Stimulated activated naive CD4-positive, alpha-beta T cell (primary cell): Measurements from ENCODE around the gene SEC11C.
A peak's percentile ranks its signal among the peaks of the same experiment; 100 is the strongest.
"Not testable (repeated sequence)": the region's sequence is repeated elsewhere in the genome, so short reads cannot be mapped to it uniquely, and the experiment has no call there.

Source experiments
- DNase-seq, 6 experiments: peaks; one replicate each; lab custom pipeline; 2025; lab: John Stamatoyannopoulos, UW

SEC11C gene

DNA sequence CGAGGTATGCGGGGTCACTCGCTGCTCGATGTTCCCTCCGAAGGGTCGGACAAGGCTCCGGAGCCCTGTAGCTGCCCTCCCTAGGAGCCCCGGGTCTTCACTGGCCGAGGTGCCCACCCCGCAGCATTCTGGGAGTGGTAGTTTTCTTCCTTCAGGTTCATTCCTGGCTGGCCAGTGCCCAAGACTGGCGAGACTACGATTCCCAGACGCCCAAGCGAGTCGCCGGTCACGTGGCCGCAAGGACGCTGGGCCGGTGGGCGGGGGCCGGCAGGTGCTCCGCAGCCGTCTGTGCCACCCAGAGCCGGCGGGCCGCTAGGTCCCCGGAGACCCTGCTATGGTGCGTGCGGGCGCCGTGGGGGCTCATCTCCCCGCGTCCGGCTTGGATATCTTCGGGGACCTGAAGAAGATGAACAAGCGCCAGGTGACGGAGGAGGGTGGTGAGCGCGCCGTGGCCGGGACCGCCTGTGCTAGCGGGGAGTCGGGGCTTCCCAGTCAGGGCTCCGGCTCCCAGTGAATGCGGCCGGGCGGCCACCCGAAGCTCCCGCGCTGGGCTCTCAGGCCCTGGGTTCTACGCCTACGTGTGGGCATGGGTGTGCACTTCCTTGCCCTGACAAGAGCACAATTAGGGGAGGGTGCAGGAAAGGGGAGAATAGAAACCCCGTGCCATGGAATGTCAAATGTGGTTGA, at the start of gene SEC11C:
SEC11C (plus strand) TSS at position 270 of the 687 bp plus-strand sequence; CDS start at position 335, 65 bp downstream.
- peak; percentile 90 to 100 (median 96) for DNase-seq

DNA sequence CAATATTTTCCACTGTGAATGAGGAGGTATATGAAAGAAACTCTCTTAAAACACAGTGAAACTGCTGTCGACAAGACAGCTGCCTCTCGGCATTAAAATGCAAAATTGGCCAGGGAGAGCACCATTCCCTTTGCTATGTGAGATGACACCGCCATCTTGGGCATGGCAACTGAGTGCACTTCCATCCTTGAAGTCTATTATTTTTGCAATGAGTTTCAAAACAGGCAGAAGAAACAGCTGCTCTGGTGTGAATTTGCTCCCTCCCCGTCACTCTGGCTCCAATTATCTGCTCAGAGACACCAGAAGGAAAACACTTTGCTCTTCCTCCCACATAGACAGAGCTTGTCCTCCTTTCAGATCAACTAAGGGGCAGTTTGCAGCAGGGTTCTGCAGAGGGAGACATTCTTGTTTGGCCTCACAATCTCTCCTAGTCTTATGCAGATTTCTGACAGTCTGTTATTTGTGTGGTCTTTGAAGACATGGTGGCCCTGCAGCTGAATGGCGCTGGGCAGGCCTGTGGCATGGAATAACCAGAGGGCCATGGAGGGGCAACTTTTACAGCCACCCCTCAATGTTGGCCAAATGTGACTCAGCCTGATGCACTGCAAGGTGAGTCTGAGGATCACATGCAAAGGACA, 48.6 kb upstream of the SEC11C start:
- no peak for DNase-seq

DNA sequence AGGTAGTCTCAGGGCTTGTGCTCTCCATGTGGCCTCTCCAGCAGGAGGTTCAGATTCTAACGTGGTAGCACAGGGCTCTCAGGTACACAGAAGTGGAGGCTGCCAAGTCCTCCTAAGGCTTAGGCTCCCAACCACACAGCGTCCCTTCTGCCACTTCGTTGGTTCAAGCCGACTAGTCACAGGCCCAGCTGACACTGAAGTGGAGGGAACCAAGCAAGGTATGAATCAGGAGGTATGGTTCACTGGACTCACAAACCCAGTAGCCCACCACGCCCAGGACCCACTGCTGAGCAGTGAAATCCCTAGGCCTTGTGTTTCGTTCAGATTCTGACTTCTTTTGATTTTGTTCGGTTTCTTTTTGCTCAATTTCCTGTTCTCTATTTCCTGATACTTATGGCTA, 46.0 kb upstream of the SEC11C start:
- no peak for DNase-seq

DNA sequence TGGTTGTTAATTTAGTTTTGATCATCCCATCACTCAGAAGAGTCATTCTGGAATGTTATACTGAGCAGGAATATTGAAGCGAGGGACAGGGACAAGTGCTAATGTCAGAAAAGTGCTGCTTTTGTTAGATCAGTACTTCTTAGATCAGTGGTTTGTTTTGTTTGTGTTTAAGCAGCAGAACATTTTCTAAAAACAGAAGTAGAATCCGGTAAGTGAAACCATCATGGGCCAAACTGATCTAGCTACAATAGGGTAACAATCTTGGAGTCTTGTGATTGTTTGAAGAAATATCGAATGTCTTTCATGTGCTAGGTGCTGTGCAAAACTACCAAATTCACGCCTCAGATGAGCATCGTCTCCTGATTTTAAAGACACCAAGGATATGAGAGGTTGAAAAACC, 45.1 kb upstream of the SEC11C start:
- no peak for DNase-seq

DNA sequence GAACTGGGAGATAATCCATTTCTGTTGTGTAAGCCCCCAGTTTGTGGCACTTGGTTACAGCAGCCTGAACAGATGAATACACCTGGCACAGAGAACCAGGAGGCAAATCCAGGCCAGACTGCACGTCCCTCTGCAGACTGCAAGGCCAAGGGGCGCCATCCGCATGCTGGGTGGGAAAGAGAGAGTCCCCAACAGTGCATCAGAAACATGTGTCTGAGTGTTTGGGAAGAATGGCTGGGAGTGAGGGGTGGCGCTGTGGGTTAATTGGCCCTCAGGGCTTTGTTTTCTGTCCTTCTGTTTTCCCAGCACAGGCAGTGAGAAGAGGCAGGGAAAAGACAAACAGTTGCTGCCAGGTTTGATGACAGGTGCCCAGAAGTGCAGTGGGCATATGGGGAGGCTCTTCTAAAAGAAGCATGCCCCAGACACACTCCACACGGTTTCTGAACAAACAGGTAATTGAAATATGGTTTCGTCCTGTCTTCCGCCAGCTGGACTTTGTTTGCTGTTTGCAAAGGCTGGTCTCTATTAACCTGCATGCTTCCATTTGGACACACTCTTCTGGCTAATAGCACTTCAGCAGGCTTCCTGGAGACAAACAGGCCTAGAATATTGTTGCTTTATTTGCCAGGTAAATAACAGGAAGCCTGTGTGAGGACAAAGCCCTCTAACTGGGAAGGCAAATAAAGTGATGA, 43.4 kb upstream of the SEC11C start:
- DNase-seq, result no peak

DNA sequence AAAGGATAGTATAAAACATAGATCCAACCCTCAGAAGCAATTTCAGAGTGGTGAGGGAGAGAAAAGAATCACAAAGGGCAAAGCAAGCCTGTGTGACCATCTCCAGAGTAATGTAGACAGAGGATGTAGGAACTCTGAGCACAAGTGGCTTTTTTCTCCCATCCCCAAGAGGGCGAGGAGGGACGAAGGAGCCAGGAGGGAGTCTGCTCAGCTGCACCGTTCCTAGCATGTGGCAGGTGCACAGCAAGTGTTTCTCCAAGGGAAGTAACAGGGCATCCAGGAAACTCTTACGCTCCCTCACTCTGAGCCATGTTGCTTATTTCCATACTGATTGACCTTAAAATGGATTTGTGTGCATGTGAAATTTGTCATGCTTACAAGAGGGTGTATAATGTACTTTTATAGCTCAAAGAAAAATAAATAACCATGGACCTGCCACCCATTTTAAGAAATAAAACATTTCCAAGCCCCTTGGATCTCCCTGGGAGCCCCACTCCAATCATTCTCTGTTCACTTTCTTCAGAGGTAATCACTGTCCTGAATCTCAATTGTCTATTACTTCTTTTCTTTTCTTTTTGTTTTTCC, 37.8 kb upstream of the SEC11C start:
- DNase-seq, result no peak

DNA sequence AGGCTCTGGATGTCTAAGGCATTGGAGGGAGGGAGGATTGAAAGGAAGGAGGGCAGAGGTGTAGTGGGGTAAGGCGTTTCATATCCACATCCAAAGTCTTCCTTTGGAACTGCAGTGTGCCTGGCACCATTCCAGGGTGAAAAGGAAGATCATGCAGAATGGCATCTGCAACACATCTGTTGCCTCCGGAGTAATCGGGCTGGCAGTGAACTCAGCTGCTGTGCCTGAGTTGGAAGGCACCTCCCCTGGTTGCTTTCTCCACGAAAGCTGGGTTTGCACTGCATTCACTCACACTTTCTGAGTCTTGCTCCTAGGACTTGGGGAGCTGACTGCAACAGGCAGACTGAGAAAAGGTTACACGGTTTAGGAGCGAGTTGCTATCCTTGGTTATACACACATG, 30.3 kb upstream of the SEC11C start:
- no peak for DNase-seq

DNA sequence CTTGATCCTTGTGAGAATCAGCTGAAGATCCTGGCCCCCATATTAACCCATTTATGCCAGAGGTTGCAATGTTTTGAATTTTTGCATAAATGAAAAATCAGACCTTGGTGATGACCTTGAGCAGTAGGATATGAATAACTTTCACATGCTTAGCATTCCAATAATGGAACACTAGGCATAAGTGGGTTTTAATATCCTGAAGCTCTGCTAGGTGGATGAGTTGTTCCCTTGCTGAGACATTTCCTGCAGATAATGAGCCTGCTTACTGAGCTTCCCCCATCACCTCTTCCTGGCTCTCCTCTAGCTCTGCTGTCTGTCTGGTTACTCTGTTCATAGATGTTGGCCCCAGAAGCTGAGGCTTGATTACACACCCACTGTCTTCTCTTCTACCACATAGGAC, 25.5 kb upstream of the SEC11C start:
- DNase-seq, result no peak

DNA sequence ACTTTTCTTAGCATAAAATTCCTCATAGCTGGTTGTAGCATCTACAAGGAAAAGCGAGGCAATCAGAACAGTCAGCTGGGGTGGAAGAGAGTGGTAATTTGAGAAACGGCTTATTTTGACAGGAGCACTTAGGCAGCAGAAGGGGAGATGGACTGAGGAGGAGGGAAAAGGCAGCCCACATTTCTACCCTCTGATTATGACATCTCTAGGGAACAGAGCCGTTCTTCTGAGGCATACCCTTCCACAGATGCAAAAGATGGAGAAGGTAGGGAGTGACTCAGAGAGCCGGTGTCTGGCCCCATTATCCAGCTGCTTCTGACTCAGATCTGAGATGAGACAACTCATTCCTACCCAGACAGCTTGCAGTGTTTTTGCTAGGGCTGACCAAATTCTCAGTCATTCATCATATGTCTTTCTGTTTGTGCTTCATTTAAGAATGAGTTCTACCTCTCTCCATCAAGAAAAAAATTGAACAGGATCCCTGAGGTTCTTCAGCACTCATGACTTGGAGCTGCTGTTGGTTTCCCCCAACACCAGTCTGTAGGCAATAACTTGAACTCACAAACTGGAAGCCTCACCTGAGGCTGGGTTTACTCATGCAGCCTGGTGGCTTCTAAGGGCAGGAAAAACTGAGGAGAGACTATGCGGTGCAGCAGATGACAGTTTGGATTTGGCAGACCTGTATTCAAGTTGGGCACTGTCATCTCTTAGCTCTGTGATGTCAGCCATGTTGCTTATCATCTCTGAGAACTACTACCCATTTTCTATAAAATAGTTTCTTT, 15.9 kb upstream of the SEC11C start:
- no peak for DNase-seq

DNA sequence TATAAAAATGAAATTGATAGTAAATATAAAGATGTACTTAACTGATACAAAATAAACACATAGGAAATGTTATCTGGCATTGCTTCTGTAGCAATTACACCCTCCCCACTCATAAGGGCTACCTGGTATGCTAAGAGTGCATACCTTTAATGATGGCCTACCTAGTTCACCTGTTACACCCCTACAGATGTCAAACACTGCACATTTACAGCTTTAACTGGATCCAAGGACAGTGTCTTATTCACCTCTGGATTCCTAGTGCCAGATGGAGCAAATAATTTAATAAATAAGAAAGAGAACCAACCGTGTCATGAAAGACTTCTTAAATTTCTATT, 15.3 kb upstream of the SEC11C start:
- DNase-seq, result no peak

DNA sequence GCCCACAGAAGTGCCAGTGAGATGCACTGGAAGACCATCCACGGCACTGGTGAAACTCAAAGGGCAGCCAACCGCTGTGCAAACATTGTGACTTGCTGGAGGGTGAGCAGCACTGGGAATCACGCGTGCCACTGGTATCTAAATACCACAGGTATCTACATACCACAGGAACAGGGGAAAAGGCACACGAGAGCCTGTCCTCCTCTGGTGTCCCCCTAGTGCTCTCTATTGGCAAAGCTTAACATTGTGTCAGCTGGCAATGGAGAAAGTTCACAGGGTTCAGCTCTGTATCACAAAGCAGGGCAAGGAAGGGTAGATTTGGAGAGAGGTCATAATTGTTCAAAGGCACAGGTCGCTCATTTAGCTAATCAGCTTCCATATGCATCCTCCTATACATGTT, 12.6 kb upstream of the SEC11C start:
- DNase-seq, result no peak

DNA sequence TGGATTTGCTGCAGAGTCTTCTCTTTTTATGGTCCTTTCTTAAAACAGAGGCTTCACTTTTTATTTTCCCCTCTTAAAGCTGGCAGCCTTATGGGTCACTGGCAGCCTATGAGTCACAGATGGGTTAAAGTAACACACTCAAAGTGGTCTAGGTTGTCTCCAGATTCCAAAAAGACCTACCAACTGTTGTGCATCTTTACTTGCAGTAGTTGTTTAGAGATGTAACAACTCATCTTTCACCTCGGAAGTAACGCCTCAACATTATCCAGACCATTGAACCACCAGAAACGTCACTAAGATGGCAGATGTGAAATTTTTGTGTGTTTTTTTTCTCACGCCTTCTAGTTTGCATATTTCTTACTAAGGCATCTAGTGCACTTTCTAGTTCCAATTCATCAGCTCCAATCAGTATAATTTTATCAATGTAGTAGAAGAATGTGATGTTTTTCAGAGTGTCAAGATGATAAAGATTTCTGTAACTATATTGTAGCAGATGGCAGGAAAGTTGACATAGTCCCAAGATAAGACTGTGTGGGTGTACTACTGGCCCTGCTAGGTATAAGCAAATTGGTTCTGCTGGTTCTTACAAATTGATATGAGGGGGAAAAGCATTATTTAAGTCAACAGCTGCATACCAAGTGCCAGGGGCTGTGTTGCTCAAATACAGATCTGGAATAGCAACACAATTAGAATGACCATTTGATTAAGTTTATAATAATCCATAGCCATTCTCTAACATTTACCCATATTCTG, 9.6 kb upstream of the SEC11C start:
- no peak for DNase-seq

DNA sequence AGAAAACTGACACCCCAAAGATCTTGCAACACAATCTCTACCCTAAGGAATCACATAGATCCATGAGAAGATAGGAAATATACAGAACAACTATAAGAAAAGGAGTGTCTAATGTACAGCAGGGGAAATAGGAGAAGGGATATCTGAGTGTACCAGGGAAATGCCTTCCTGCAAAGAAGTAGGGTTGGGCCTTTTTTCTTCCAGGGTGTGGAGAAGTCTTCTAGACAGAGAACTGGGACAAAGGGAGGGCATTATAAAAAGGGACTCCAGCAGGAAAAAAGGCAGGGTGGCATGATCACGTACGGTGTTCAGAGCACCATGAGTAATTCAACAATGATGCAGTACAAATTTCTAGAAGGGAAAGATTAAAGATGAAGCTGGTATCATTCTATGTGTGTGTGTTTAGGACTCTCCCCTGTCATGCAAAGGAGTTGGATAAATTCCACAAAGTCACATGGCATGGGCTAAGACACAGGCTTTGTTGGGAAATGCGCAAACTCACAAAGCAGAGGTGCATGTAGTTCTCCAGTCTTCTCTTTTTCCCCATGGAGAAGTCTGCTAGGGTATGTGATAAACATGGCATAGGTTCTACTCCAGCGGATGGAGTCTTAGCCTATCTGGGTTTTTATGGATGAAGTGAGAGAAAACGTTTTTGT, 6.7 kb upstream of the SEC11C start:
- no peak for DNase-seq

DNA sequence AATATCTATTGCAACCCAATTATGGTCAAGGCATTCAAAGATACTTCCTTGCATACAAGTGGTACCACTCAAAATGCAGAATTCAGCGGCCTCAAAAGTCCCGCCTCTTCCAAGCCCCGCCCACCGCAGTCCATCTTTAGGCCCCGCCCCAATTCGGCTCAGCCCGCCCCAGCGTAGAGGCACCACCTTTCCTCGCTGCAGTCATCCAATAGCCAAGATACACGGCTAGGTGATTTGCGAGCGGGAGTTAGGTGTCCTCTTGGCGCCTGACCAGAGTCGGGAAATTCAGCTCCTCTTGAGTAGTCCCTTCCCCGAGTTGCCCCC, 431 bp upstream of the SEC11C start:
- DNase-seq, result peak in 5 of 6 experiments; percentile 88 to 100 (median 96)

DNA sequence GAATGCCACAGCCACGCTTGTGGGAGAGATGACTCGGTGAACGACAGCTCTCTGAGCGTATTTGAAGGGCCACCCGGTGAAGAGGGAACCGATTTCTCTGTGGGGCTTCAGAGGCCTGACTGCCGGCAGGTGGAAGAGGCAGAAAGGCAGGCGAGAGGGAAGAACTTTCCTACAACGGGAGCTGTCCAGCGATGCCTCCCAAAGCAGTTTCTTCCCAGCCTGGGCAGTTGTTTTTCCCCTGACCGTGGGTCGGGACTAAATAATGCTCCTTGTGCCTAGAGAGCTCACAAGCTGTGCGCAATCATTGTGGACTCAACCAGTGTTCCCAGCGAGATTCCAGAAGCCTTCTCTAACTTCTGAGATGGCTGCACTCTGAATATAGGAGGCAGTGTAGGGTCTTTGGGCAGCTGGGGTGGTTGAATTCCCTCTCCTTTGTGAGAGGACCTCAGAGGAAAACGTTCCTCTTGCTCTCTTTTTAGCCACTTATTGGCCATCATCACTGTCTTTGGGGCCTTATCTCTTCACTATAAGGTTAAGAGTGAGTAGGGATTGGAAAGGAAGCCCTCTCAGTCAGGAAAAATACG, 710 bp downstream of the SEC11C start:
- DNase-seq, result peak in 1 of 6 experiments; percentile 7

DNA sequence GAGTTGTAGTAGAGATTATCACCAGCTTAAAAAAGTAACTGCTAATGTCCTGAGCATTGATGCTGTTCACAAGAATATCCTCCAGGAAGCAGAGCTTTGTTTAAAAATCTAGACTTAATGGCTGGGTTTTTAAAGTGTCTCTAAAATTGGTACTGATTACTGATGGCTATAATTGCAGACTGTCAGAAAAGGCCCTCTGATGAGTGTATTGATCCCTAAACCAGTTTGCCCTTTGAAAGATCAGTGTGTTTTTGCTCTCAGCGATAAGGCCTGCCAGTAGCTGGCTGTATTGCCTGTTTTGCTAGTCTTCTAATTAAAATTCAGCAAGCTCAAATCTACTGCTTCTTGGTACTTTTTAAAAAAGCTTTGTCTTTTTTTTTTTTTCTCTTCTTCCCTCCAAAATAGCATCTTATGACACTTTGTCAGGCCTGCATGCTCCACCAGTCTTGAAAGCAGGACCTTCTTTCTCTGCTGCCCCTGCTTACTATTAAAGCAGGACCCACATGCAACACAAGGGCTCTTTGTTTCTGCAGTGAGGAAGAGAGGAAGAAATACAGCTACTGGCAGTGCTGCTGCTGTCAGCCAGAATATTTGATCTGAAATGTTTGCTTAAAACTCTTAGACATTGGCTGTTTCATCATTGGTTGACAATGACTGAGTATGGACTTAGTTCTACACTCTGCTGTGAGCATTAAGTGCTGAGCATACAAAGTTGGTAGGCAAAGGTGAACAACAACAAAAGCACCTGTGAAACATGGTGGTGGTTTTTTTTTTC, 1.8 kb downstream of the SEC11C start:
- no peak for DNase-seq

DNA sequence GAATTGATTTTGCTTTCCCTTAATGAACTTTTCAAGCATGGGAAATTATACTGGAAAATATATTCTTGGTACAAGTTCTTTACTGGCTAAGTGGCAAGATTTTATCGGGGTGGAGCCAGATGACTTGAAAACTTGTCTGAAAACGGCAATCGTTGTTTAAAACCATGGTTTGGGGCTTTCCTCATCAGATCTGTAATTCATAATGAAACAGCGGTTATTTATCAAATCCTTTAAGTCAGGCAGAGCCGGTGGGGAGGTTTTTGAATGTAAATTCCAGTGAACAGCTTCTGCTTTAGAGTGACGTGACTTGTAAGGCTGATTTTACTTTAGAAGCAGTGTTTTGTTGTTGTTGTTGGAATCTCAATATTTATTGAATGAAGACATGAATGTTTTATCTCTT, 2.6 kb downstream of the SEC11C start:
- no peak for DNase-seq

DNA sequence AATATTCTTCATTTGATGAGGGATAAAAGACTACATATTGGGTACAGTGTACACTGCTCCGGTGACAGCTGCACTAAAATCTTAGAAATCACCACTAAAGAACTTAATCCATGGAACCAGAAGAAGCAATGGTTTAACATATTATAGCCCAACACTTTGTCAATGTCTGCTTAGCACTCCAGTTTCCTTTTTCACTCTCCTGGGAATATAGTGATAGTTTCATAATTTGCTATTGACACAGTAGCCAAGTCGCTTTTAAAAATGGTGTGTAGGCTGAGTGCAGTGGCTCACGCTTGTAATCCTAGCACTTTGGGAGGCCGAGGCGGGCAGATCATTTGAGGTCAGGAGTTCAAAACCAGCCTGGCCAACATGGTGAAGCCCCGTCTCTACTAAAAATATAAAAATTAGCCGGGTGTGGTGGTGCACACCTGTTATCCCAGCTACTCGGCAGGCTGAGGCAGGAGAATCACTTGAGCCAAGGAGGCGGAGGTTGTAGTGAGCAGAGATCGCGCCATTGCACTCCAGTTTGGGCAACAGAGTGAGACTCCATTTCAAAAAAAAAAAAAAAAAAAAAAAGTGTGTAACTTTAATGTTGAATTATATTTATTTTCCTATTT, 3.2 kb downstream of the SEC11C start:
- not testable (repeated sequence) for DNase-seq

DNA sequence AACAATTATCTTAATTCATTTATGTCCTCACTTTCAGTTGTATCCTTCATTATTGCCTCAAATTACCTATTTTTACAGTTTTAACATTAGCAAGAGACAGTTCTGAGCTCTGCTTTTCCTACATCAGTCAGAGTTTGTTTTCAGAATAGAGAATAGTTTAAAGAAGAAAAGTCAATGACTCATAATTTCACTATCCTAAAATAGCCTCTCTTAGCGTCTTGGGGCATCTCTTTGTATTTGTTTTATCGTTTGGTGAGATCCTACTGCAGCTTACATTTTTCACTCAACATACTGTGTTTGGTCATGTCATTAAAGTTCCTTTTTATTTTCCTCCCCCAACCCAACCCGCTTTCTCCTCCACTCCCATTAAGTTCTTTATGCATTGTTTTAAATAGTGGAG, 3.8 kb downstream of the SEC11C start:
- no peak for DNase-seq

DNA sequence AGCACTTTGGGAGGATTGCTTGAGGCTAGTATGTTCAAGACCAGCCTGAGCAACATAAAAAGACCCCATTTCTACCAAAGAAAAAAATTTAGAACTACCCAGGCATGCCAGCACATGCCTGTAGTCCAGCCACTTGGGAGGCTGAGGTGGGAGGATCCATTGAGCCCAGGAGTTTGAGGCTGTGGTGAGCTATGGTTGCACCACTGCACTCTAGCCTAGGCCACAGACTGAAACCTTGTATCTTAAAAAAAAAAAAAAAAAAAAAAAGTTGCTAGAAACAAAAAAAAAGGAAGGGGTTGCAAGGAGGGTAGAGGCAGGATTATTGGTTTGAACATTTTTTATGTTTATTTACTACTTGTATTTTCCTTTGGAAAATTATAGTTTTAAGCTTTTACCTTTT, 4.8 kb downstream of the SEC11C start:
- no peak for DNase-seq
